HG03135 (cell line): ENCODE data around the gene ARHGEF11.

Source experiments
- ATAC-seq: cut with Tn5 transposase; IDR thresholded peaks from one replicate; pipeline ENCODE4 v1.9.1; 2021; ENCODE audit warnings: mild to moderate bottlenecking, moderate library complexity; ENCODE audit not compliant: unreplicated experiment

The ARHGEF11 gene

DNA sequence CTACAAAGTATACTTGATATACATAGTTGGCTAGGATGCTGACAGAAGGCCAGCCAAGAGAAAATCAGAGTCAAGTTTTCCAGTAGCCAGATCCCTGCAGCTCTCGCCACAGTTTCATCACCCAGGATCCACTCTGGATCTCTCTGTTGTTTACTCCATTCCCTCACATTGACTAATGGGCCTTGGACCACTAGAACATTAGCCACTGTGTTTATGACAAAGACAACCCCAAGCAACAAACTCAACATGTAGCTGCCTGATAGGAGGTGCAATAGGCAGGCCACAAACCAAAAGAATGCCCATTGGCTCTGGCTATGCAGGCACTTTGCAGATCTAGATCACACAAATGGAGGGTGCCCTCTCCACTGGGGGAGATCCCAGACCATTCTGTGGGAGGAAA lies 44.2 kb downstream of the ARHGEF11 start:
- ATAC-seq: no peak

DNA sequence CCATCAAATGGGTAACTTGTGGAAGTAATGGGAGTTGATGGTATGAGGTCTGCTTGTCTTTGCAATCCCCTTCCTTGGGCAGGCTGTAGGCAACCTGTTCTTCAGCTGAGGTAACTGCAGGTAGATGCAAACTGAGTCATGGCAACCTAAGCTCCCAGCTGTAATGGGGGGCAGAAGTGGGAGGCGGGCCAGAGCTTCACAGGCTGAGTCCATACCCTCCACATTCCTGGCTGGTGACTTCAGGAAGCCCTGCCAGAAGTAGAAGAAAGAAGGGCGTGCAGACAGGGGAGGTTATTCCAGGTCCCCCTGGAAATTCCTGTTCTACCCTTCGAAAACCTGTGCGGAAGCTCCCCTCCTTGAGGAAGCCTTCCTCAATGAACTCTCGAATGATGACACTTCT lies 44.9 kb downstream of the ARHGEF11 start:
- ATAC-seq: no peak

DNA sequence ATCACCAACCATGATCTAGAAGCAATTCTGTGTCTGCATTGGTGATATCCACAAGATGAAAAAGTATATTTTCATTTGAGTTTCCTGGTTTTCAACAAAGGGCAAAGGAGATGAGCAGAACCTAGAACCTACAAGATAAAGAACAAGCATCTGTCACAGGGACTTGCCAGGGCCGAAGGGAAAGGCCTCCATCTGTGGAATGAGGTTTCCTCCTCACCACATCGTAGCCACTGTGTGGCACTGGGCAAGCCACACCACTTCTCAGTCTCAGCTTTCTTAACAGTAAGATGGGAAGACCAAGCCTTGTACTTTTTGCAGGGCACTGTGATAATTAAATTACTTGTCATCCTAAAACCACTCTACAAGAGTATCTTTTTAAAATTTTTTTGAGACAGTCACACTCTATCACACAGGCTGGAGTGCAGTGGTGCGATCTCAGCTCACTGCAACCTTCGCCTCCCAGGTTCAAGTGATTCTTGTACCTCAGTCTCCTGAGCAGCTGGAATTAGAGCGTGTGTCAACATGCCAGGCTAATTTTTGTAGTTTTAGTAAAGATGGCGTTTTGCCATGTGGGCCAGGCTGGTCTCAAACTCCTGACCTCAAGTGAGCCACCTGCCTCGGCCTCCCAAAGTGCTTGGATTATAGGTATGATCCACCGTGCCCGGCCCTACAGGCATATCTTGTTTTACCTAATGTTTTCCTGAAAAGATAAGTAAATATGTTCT lies 45.8 kb downstream of the ARHGEF11 start:
- ATAC-seq: no peak

DNA sequence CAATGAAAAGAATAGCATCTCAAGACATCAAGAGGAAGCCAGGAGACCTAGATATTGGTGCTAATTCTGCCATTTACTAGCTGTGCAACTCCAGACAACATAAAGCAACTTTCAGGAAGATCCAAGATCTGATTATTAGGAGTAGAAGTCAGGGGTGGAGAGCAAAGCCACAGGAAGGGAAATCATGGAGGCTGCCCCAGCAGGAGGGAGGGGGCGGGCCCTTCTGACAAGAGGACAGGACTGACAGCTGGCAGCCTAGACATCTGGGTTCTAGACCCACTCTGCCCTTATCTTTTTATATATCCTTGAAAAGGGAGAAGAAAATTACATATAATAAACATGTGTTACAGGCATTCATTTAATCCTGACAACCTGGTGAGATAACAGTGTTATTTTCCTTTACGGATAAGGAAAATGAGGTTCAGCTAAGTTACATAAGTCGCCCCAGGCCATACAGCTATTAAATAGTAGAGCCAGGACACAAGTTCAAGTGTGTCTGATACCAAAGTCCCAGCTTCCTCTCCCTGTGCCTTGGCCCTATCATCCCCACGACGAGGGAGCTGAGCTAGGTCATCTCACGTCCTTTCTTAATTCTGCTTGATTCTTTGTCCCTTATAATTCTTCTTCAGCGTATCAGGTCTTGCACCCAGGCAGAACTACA lies 46.6 kb downstream of the ARHGEF11 start:
- no peak for ATAC-seq

DNA sequence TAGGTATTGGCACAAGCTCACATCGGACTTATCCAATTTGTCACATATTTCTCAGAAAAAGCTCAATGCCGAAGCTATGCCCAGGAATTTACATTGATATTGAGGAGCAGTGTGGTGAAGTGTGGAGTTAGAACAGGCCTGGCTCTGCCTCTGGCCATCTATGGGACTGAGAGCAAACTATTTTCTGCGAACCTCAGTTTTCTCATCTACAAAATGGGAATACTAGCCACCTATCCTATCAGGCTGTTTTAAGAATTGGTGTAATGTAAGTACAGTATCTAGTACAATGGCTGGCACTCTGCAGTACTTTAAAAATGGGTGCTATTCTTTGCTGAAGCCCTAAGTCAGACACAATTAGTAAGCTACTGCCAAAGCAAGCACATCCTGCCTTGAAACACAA lies 47.2 kb downstream of the ARHGEF11 start:
- no peak for ATAC-seq

DNA sequence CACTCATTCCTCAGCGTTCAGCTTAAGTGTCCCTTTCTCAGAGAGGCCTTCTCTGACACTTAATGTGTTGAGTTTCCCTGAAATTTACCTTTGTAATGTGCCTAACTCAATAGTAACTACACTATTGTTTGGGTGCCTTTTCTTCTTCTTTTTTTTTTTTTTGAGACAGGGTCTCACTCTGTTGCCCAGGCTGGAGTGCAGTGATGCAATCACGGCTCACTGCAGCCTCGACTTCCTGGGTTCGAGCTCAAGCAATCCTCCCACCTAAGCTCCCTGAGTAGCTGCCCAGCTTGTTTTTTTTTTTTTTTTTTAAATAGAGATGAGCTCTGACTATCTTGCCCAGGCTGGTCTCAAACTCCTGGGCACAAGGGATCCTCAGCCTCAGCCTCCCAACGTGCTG lies 50.1 kb downstream of the ARHGEF11 start:
- no peak for ATAC-seq

DNA sequence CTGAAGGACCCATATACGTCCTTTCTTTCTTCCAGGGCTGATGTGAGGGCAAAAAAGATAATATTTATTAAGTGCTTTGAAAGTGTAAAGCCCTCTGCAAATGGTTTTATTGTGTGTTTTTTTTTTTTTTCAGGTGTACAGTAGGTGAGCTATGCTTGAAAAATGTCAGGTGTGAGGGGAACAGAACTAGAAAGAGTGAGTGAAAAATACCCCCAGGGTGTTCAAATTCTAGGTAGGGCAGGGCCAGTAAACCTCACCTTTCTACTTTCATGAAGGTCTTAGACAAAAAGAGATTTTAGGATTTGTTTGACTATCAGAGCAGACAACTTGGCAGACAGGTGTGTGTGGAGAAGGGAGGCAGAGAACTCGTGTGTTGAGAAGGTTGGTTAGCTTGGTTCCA lies 51.3 kb downstream of the ARHGEF11 start:
- ATAC-seq: no peak

DNA sequence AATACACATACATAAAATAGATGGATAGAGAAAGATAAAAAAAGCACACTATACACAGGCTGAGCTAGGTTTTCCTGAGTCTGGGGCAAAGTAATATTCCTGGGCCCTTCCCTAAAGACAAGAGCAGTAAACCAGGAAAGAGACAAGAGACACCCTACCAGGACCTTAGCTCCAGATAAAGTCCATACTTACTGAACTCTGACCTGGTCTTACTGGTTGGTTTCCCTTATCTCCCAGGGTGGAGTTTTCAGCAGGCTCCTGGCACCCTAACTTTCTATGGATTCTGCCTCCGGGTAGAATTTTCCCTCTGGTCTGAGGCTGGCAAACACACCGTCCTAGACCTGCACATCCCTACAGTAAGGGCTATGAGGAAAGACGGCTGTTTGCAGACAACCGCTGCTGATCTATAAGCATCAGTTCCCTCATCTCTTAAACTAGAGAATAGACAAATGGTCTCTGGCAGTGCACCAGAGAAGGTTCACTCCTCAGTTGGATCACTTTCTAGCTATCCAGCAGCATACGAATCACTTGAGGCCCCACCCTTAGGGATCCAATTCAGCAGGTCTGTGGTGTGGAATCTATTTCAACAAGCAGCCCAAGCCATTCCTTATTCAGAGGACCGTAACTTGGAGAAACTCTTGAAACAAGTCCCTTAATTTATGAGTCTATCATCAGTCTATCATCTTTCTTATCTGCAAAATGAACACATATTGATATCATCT lies 52.0 kb downstream of the ARHGEF11 start:
- ATAC-seq: no peak

DNA sequence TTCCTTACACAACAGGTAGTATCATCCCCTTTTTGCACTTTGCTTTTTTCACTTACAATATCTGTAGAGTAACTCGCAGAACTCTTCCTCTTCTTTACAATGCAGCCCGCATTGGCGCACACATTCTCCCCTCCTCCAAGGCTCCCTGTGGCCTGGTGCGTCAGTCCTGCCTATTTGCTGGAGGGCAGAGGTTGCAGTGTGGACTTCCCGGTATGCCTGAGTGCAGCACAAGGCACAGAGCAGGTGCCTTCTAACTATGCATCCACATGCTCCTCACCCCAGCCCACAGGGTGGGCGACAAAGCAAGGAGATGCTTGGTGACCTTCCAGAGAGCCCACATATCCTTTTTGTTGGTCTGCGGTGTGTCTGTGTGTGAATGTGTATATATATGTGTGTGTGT lies 53.3 kb downstream of the ARHGEF11 start:
- no peak for ATAC-seq

DNA sequence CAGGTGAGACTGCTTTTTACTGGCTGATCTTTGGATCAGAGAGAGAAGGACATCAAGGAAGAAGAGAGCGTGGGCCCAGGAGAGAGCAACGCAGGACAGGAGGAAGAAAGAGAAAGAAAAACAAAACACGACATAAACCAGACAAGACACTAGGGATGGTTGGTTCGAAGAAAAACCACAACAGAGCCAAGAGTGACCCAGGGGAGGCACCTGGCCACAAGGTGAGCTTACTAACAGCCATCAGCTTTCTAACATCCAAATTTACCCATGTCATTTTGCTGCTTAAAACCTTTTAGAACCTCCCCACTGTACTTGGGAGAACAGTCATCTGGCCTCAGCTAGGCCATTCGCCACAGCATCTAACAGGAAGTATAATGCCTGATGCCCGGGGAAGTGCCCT lies 57.8 kb downstream of the ARHGEF11 start:
- no peak for ATAC-seq

DNA sequence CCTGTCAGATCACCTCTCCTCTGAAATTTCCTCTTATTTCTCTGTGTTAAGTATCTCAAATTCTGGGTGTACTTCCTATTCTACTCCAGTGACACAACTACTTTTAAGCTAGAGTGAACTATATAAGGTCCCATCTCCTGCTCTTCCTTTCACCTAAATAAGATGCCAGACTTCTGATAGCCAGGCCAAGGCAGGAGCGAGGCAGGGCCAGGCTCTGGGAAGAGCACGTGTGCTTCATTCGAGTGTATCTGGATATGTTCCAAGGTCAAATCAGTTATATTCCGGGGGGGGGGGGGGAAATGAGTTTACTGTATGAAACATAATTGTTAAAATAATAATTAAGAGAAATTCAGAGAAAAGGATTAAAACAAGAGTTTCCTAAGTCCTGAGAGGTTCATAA lies 65.0 kb downstream of the ARHGEF11 start:
- ATAC-seq: no peak

DNA sequence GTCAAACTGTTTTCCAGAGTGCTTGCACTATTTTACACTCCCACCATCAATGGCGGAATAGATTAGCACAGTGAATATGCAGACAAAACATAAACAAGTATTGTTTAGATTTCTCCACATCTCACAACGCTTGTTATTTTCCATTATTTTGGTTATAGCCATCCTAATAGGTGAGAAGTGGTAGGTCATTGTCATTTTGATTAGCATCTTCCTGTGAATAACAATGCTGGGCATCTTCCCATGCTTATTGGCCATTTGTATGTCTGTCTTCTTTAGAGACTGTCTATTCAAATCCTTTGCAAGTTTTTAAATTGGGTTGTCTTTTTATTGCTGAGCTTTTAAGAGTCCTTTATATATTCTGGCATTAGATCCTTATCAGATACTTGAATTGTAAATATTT lies 70.5 kb downstream of the ARHGEF11 start:
- ATAC-seq: no peak

DNA sequence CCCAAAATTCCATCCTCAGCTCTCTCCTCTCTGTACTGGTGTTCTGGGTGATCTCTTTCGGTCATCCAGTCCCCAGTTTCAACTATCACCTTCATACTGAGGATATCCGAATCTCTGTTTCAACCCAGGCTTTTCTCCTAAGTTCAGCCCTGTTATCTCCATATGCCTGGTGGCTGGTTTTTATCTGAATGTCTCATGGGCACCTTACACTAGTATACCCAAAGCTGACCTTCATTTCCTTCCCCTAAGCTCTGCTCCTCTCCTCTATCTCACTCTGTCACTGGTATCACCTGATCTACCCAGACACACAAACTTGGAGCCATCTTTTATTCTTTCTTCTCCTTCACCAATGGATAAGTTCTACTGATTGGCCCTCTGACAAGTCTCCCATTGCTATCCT lies 72.1 kb downstream of the ARHGEF11 start:
- no peak for ATAC-seq

DNA sequence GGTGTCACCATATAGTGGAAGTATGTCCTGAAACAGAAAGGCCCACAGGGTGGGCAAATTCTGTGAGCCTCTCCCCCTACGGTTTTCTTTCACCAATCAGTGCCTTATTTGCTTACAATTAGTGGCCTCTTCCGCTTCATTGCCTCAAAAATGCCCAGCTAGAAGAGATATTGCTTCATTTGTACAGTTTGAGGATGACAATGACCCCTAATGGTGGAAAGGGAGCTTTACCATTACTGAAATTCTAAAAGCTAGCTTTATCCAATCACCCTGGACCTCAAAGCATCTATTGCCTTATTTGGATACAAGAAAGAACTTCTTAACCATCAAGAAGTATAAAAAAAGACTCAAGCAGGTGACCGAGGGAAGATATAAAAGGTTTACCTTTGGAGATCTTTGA lies 75.5 kb downstream of the ARHGEF11 start:
- no peak for ATAC-seq

DNA sequence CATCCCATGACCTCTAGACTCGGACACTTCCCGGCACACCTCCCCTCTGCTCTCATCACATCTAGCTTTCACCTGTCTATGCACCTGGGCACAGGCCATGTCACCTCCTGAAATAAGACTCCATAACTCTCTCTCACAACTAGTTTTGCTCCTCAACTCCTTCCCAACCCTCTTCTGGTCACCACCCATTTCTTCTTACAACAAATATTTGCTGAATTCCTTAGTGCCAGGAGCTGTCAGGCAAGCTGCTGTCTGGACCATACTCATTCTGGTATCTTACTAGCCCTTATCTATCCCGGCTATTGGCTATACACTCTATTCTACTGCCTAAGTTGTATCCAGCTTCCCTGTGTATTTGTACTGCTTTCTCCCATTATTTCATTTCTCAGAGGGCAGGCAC lies 76.0 kb downstream of the ARHGEF11 start:
- no peak for ATAC-seq

DNA sequence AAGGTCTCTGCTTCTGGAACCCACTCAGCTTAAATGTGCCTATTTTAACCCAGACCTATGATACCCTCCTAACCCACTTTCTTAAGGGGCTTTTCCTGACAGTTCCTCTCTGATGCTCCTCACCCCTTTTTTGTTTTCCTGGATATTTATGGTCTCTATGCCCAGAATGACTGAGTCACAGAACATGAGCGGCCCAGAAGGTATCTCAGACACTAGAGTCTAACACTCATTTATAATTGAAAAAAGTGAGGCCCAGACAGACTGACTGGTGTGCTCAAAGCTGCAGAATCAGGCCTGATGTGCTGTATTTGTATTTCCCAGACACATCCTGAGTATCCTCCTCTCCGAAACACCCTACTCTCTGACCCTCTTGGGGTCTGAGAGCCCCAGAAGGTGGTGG lies 81.1 kb downstream of the ARHGEF11 start:
- no peak for ATAC-seq

DNA sequence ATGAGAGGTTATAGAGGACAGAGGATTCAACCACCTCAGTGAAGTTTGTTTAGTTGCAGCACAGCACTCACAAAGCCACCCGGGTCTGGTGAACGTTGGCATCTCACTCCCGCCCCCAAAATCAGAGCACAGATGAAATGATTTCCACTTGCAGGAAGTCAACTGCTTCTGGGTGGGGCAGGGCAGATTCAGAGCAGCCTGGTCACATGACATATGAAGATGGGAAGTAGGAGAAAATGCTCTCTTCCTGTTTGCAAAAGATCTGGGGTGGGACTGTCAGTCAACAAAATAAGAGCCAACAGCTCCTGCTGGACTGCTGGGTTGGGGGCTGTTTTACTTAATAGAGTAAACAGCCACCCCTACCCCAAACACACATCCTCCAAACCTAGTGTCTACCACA lies 81.9 kb downstream of the ARHGEF11 start:
- no peak for ATAC-seq

DNA sequence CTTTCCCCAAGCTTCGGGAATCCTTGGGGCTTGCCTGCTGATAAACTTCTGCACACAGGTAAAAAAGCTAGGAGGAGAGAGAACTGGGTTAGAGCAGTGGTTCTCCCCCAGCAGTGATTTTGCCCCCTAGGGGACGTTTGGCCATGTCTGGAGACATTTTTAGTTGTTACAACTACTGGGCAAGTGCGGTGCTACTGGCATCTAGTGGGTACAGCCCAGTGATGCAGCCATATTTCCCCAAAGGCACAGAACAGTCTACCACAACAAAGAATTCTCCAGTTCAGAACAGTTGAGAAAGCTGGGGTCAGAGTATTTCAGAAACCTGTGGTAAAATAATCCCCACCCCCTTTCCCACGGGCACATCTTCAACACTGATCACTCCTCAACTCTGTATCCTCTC lies 83.8 kb downstream of the ARHGEF11 start:
- no peak for ATAC-seq

DNA sequence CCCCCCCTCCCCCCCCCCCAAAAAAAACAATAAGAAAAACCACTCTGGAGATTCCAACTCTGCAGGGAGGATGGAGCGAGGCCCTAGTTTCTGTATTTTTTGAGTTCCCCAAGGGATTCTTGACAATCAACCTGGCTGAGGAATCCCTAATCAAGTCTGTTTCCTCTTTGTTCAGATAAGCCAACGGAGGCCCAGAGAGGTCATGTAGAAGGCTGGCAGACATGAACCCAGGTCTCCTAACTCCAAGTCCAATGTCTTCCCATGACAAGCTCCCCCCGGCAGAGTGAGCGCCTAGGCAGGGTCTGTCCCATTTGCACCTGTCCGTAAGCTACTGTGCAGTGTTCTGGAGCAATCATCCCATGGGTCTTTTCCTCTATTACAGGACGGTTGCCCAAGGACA lies 85.6 kb downstream of the ARHGEF11 start:
- no peak for ATAC-seq

DNA sequence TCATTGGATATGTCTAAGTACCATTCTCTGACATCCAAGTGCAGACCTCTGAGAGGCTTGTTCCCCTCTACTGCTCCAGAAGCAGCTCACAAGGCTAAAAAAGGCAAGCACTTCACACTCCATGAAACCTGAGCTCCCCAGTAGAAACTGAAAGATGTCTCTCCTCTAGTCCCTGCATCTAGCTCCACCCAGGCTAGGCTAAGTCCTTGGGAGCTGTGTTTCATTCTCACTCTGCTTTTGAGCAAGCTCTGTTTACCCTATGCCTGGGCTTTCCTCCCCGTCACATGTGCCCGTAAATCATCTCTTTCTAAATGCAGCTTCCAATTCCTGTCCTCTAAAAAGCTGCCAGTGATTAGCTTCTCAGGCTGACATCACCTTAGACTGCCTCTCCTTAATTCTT lies 86.1 kb downstream of the ARHGEF11 start:
- no peak for ATAC-seq

DNA sequence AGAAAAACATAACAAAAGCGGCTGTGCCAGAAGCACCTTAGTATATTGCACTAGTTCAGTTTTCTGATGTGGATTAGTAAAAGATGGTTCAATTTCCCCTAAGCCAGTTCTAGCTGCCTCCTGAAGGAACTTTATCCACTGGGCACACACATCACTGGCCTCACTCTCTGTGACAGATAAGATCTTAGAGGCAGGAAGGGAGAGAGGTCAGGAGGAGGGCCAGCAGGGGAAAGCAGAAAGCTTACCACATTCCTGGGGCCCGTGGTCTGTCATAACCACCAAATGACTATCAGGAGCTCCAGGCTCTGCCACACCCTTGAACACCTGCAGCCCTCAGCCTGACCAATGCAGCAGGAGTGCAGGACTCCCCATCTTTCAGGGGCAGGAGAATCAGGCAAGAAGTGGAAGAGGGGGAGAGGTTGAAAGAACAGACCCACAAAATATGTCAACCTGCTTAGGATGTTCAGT lies 87.3 kb downstream of the ARHGEF11 start:
- no peak for ATAC-seq

DNA sequence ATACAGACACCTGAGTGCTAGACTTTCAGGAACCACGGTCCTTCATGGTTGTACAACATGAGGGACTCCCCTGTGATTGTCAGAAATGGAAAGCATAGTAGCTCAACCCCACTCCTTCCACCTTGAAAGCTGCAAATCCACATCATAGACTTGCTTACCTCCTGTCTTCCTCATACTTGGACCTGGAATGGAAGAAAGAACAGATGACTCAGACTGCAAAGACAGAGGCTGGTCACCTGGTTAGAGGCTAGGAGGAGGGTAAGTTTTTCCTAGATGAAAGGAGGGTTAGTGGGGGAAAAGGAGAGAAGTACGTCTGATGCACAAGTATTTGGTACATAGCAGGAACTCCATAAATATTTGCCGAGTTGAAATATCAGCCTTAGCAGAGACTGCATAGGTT lies 87.9 kb downstream of the ARHGEF11 start:
- no peak for ATAC-seq
